GM12865 (cell line): ENCODE results near the gene MEP1B.
A peak's percentile ranks its signal among the peaks of the same experiment; 100 is the strongest.

Source experiments
- DNase-seq: peaks from one replicate; pipeline ENCODE4 v3.0.0; 2010; ENCODE audit warnings: low read depth
- H3K4me3 ChIP-seq: 2 replicates; pipeline ENCODE4 v1.5.1; 2011; ENCODE audit warnings: mild to moderate bottlenecking, low read depth, low read length, control low read depth
- CTCF ChIP-seq: IDR thresholded peaks from 2 replicates; pipeline ENCODE4 v1.5.1; 2011; ENCODE audit warnings: low read length, control low read depth, low read depth, inconsistent platforms; ENCODE audit not compliant: insufficient read depth; ENCODE audit errors: missing control alignments

The MEP1B gene

GRCh38 chr18:32255570-32255969, 65.7 kb downstream of the MEP1B start:
- peak; percentile 28 for DNase-seq
- TF ChIP-seq CTCF, result no peak
- no peak overlapping the region for H3K4me3 ChIP-seq

GRCh38 chr18:32257084-32257785, 67.4 kb downstream of the MEP1B start:
- no peak for DNase-seq

GRCh38 chr18:32258148-32258547, 68.3 kb downstream of the MEP1B start:
- H3K4me3 ChIP-seq, result no peak overlapping the region
- no peak for DNase-seq
- no peak for TF ChIP-seq CTCF

More at GRCh38 chr18:32257084-32257785, 67.4 kb downstream of the MEP1B start:
- TF ChIP-seq CTCF, result no peak
- H3K4me3 ChIP-seq, result no peak overlapping the region

- TF ChIP-seq CTCF, result no peak
- DNase-seq, result peak; percentile 17
- H3K4me3 ChIP-seq, result no peak overlapping the region
Measured at GRCh38 chr18:32258558-32259204, 68.8 kb downstream of the MEP1B start.

GRCh38 chr18:32259553-32259952, 69.7 kb downstream of the MEP1B start:
- H3K4me3 ChIP-seq, result no peak overlapping the region
- no peak for DNase-seq
- TF ChIP-seq CTCF, result no peak

GRCh38 chr18:32261003-32261402, 71.2 kb downstream of the MEP1B start:
- no peak for DNase-seq
- H3K4me3 ChIP-seq, result no peak overlapping the region
- TF ChIP-seq CTCF, result peak; percentile 3
